ENCODE results near the gene IRAG1.

Gene IRAG1

GRCh38 chr11:10709299-10710086 is 15.9 kb upstream of the IRAG1 start:
- Histone ChIP-seq H3K9me3 (ENCODE audit: control insufficient read depth, insufficient read depth, low read depth, low read length) (no peaks in the 10 kb centered on the region), H3K36me3 (ENCODE audit: control insufficient read depth in 2 of 2, insufficient read depth in 1 of 2, low read length in 2 of 2) (no peaks in the 10 kb centered on the region), H3K4me1 (ENCODE audit: control insufficient read depth, insufficient read depth, low read length) (no peaks in the 10 kb centered on the region), H3K4me3 (ENCODE audit: low read depth, low read length) (no peak overlapping the region), H3K27ac (ENCODE audit: extremely low read depth, low read depth, low read length) (no peak overlapping the region)
- TF ChIP-seq ZNF132 (tag by site-specific recombination; IDR thresholded peaks at IDR 0.05; ENCODE audit: borderline replicate concordance) (no peak), ZNF658 (tag by site-specific recombination; IDR thresholded peaks at IDR 0.05) (no peak), ZNF221 (tag by site-specific recombination; IDR thresholded peaks at IDR 0.05; ENCODE audit: borderline replicate concordance) (no peak), ZNF155 (tag by site-specific recombination; IDR thresholded peaks at IDR 0.05) (no peak), ZNF433 (tag by site-specific recombination; IDR thresholded peaks at IDR 0.05; ENCODE audit: low read depth) (no peak), ZXDB (tag by site-specific recombination; IDR thresholded peaks at IDR 0.05) (no peak), BCL6B (tag by site-specific recombination; IDR thresholded peaks at IDR 0.05) (no peak), ZNF324 (tag by site-specific recombination; IDR thresholded peaks at IDR 0.05) (no peak), OVOL3 (tag by site-specific recombination; IDR thresholded peaks at IDR 0.05) (no peak)
- CTCF ChIA-PET, result interaction anchor here (1.4 kb wide), 1 partner anchor 169 kb away, joined by 4 read pairs; the partner anchor contains the start of gene RNF141
- POLR2A ChIA-PET, result interaction anchor here (1.4 kb wide), 1 partner anchor 18 kb away, joined by 4 read pairs; no protein-coding TSS in a partner anchor

DNA sequence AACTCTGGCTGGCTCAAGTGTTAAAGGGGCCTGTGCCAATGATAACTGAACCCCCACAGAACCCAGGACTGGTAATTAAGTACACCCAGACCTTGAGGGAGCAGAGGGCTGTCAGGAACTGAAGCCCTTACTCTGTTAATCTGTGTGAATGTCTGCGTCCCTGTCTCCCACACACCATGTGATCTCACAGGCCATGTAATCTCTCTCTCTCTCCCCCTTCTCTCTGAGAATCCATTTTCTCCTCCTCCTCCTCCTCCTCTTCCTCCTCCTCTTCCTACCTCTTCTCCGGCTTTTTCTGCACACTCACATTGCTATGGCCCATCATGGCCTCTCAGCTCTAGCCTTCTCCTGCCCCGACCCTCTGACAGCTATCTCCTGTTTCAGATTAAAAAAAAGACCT is 14.6 kb upstream of the IRAG1 start:
- ChIA-PET CTCF (interaction anchor here (0.5 to 1.2 kb wide), 4 partner anchors 27 to 317 kb away, joined by 3 to 4 read pairs (median 3); no protein-coding TSS in a partner anchor), POLR2A (no interaction called here)
- H3K27ac ChIP-seq (ENCODE audit: extremely low read depth, low read depth, low read length), result no peak overlapping the region

GRCh38 chr11:10701982-10702381 is 8.4 kb upstream of the IRAG1 start:
- TF ChIP-seq ZNF366 (tag by site-specific recombination; conservative IDR thresholded peaks at IDR 0.05) (no peak), ZNF777 (tag by site-specific recombination; IDR thresholded peaks at IDR 0.05; ENCODE audit: borderline replicate concordance) (no peak), ZBTB1 (tag by site-specific recombination; IDR thresholded peaks at IDR 0.05) (no peak), ZBTB7A (tag by site-specific recombination; IDR thresholded peaks at IDR 0.05; ENCODE audit: low read depth) (no peak), ZNF501 (tag by site-specific recombination; IDR thresholded peaks at IDR 0.05) (no peak)
- Histone ChIP-seq H3K4me1 (ENCODE audit: control insufficient read depth, insufficient read depth, low read length) (no peaks in the 10 kb centered on the region), H3K27ac (ENCODE audit: extremely low read depth, low read depth, low read length) (no peak overlapping the region), H3K4me3 (ENCODE audit: low read depth, low read length) (no peak overlapping the region), H3K9me3 (ENCODE audit: control insufficient read depth, insufficient read depth, low read depth, low read length) (no peaks in the 10 kb centered on the region), H3K36me3 (ENCODE audit: control insufficient read depth in 2 of 2, insufficient read depth in 1 of 2, low read length in 2 of 2) (no peaks in the 10 kb centered on the region)
- POLR2A ChIA-PET, result no interaction called here
- CTCF ChIA-PET, result no interaction called here

More for the DNA sequence above, 14.6 kb upstream of the IRAG1 start:
- Histone ChIP-seq H3K4me1 (ENCODE audit: control insufficient read depth, insufficient read depth, low read length) (no peaks in the 10 kb centered on the region), H3K4me3 (ENCODE audit: low read depth, low read length) (no peak overlapping the region), H3K36me3 (ENCODE audit: control insufficient read depth in 2 of 2, insufficient read depth in 1 of 2, low read length in 2 of 2) (no peaks in the 10 kb centered on the region), H3K9me3 (ENCODE audit: control insufficient read depth, insufficient read depth, low read depth, low read length) (no peaks in the 10 kb centered on the region)
- TF ChIP-seq EGR2 (tag by site-specific recombination; IDR thresholded peaks at IDR 0.05; ENCODE audit: low read depth) (peak; percentile 95), ZFHX2 (tag by site-specific recombination; conservative IDR thresholded peaks at IDR 0.05) (peak; percentile 83), KLF10 (tag by site-specific recombination; IDR thresholded peaks at IDR 0.05) (no peak)

GRCh38 chr11:10699072-10699471 is 5.5 kb upstream of the IRAG1 start:
- Histone ChIP-seq H3K9me3 (ENCODE audit: control insufficient read depth, insufficient read depth, low read depth, low read length) (no peaks in the 10 kb centered on the region), H3K36me3 (ENCODE audit: control insufficient read depth in 2 of 2, insufficient read depth in 1 of 2, low read length in 2 of 2) (no peaks in the 10 kb centered on the region), H3K27ac (ENCODE audit: extremely low read depth, low read depth, low read length) (no peak overlapping the region), H3K4me1 (ENCODE audit: control insufficient read depth, insufficient read depth, low read length) (no peaks in the 10 kb centered on the region), H3K4me3 (ENCODE audit: low read depth, low read length) (no peak overlapping the region)
- ChIA-PET POLR2A (no interaction called here), CTCF (no interaction called here)
- TF ChIP-seq ZBTB6 (tag by site-specific recombination; IDR thresholded peaks at IDR 0.05) (no peak), ZNF585B (tag by site-specific recombination; IDR thresholded peaks at IDR 0.05) (peak; percentile 92)
